K562 (cell line): ENCODE results near the gene MBNL2. TPM values are rescaled to one million over a fixed set of nuclear protein-coding genes. Genes with fewer than 3 reads are reported as not detected.

ENCODE experiments used
- ATAC-seq: fragments of 200-7000 bp; cut with Tn5 transposase; 3 replicates; pipeline ENCODE4 v1.9.1; 2020; ENCODE audit warnings: moderate library complexity
- BruUV-seq: library from RNA; stranded (reverse); fragments of 400-500 nt; replicated peaks from 2 replicates; lab custom pipeline; 2021; lab: Mats Ljungman, UMichigan
- CTCF ChIA-PET: fragments of 300-600 bp; formaldehyde crosslinking; extraction: SDS; loops from one replicate; lab custom pipeline; 2021; ENCODE audit warnings: low intra/inter-chr PET ratio; lab: Yijun Ruan, JAX
- POLR2A ChIA-PET: fragments of 300-600, 350-650 bp; sonication (Branson Sonifier 250); formaldehyde crosslinking; extraction: SDS; loops from one replicate; lab custom pipeline; 2021; ENCODE audit warnings: antibody characterized with exemption, inconsistent platforms; lab: Yijun Ruan, JAX
- DNase-seq, 4 experiments: peaks; one replicate each; pipeline versions ENCODE4 v3.0.0 to v3.0.0-alpha.2; 2011 to 2018; ENCODE audit warnings: low spot score in 3 of 4, mixed read lengths in 3 of 4; ENCODE audit errors: extremely low read depth in 1 of 4
- FAIRE-seq: peaks from 2 replicates; lab custom pipeline; 2011; peaks lifted over from hg19 to GRCh38; lab: Jason Lieb, UNC
- H2AFZ ChIP-seq: 2 replicates; pipeline ENCODE4 v1.6.0; 2011; ENCODE audit warnings: low read depth, low read length, control low read depth, inconsistent platforms
- H3K27ac ChIP-seq: fragments of 200-600 bp; 3 replicates; pipeline ENCODE4 v1.8.0; 2011; ENCODE audit warnings: low read depth, mild to moderate bottlenecking, control low read depth, inconsistent platforms, low read length, moderate library complexity, mixed read lengths; ENCODE audit errors: extremely low read depth
- H3K27me3 ChIP-seq, 2 experiments: fragments of 300-600 bp in 1 of 2; 2 replicates in 1 of 2; 3 replicates in 1 of 2; pipeline versions ENCODE4 v1.6.0 to v1.8.0; 2011; ENCODE audit warnings: inconsistent platforms in 2 of 2, low read length in 2 of 2, mild to moderate bottlenecking in 1 of 2, mixed read lengths in 1 of 2, moderate library complexity in 1 of 2; ENCODE audit not compliant: control insufficient read depth in 2 of 2, insufficient read depth in 2 of 2
- H3K36me3 ChIP-seq: fragments of 300-600 bp; 3 replicates; pipeline ENCODE4 v1.8.0; 2011; ENCODE audit warnings: mild to moderate bottlenecking, low read length, inconsistent platforms; ENCODE audit not compliant: control insufficient read depth, insufficient read depth
- H3K4me1 ChIP-seq, 2 experiments: fragments of 200-600 bp in 1 of 2; replicated peaks in 1 of 2; 2 replicates in 1 of 2; 3 replicates in 1 of 2; pipeline versions ENCODE4 v1.5.1 to v1.8.0; 2011; ENCODE audit warnings: inconsistent platforms in 2 of 2, low read length in 2 of 2, mild to moderate bottlenecking in 1 of 2, mixed read lengths in 1 of 2, moderate library complexity in 1 of 2; ENCODE audit not compliant: control insufficient read depth in 2 of 2, insufficient read depth in 2 of 2
- H3K4me2 ChIP-seq: 2 replicates; pipeline ENCODE4 v1.6.1; 2011; ENCODE audit warnings: low read length, control low read depth, inconsistent platforms, mixed read lengths; ENCODE audit not compliant: insufficient read depth
- H3K4me3 ChIP-seq: fragments of 200-600 bp; sonication (generic), shearing (Covaris generic); 2 replicates; pipeline ENCODE4 v1.5.1; 2016; ENCODE audit warnings: control low read depth, inconsistent platforms
- H3K79me2 ChIP-seq: fragments of 200-600 bp; 3 replicates; pipeline ENCODE4 v1.8.0; 2011; ENCODE audit warnings: low read length, inconsistent platforms; ENCODE audit not compliant: control insufficient read depth, insufficient read depth
- H3K9ac ChIP-seq, 2 experiments: 2 replicates each; pipeline versions ENCODE4 v1.6.0 to v1.6.1; 2011; ENCODE audit warnings: low read depth in 2 of 2, low read length in 2 of 2, control low read depth in 1 of 2, inconsistent platforms in 1 of 2, mild to moderate bottlenecking in 1 of 2, mixed read lengths in 1 of 2; ENCODE audit not compliant: insufficient read depth in 1 of 2
- H3K9me1 ChIP-seq: one replicate; pipeline ENCODE4 v1.6.0; 2011; ENCODE audit warnings: inconsistent platforms, mild to moderate bottlenecking, low read length, moderate library complexity; ENCODE audit not compliant: control insufficient read depth, insufficient read depth
- H3K9me3 ChIP-seq: replicated peaks from 2 replicates; pipeline ENCODE4 v1.5.1; 2011; ENCODE audit warnings: low read depth, low read length, inconsistent platforms; ENCODE audit not compliant: control insufficient read depth, insufficient read depth
- H4K20me1 ChIP-seq: replicated peaks from 2 replicates; pipeline ENCODE4 v1.6.1; 2011; ENCODE audit warnings: low read length, inconsistent platforms, mixed read lengths; ENCODE audit not compliant: control insufficient read depth, insufficient read depth
- BHLHE40 ChIP-seq: IDR thresholded peaks from 2 replicates; pipeline ENCODE4 v1.6.1; 2011; ENCODE audit warnings: low read length, improper control_type of control experiment
- C11orf30 ChIP-seq: fragments of 450-650 bp; IDR thresholded peaks from 2 replicates; pipeline ENCODE4 v1.6.1; 2016; ENCODE audit warnings: low read depth, mild to moderate bottlenecking
- CHD1 ChIP-seq: fragments of 200-600 bp; sonication (generic); IDR thresholded peaks from one replicate; pipeline ENCODE4 v1.6.1; 2012; ENCODE audit warnings: mild to moderate bottlenecking, moderate library complexity, low read length, inconsistent platforms
- FOXK2 ChIP-seq, 2 experiments: fragments of 450-650 bp; IDR thresholded peaks in 1 of 2; conservative IDR thresholded peaks in 1 of 2; 2 replicates each; pipeline ENCODE4 v1.6.1; 2016; ENCODE audit warnings: low read depth in 2 of 2, mild to moderate bottlenecking in 1 of 2
- HEY1 ChIP-seq: fragments of 250-450 bp; sonication (Bioruptor Pico); IDR thresholded peaks from 2 replicates; pipeline ENCODE4 v1.5.0; 2020; ENCODE audit warnings: mild to moderate bottlenecking, moderate library complexity, borderline replicate concordance
- HLTF ChIP-seq: fragments of 450-650 bp; IDR thresholded peaks from 2 replicates; pipeline ENCODE4 v1.6.1; 2016
- HMG20B ChIP-seq: fragments of 250-450 bp; sonication (Bioruptor Pico); IDR thresholded peaks from 2 replicates; pipeline ENCODE4 v1.5.0; 2021; ENCODE audit warnings: mild to moderate bottlenecking
- KDM5B ChIP-seq: fragments of 200-600 bp; sonication (generic); IDR thresholded peaks from 2 replicates; pipeline ENCODE4 v1.6.1; 2012; ENCODE audit warnings: low read depth, mild to moderate bottlenecking, moderate library complexity, low read length, control low read depth, inconsistent platforms; ENCODE audit not compliant: insufficient replicate concordance
- NCOA4 ChIP-seq: fragments of 450-650 bp; IDR thresholded peaks from 2 replicates; pipeline ENCODE4 v1.6.1; 2018; ENCODE audit warnings: mild to moderate bottlenecking; ENCODE audit not compliant: partially characterized antibody
- NFIX ChIP-seq: fragments of 250-450 bp; sonication (Bioruptor Pico); IDR thresholded peaks from 2 replicates; pipeline ENCODE4 v1.4.0; 2020; ENCODE audit warnings: low read depth, mild to moderate bottlenecking, moderate library complexity
- PHTF2 ChIP-seq: fragments of 250-450 bp; sonication (Bioruptor Pico); IDR thresholded peaks from 2 replicates; pipeline ENCODE4 v1.5.0; 2021; ENCODE audit warnings: mild to moderate bottlenecking
- RFX1 ChIP-seq: fragments of 450-650 bp; IDR thresholded peaks from 2 replicates; pipeline ENCODE4 v1.6.1; 2016; ENCODE audit warnings: mild to moderate bottlenecking, moderate library complexity
- SPI1 ChIP-seq: IDR thresholded peaks from 2 replicates; pipeline ENCODE4 v1.6.1; 2011; ENCODE audit warnings: low read depth, low read length, control low read depth, borderline replicate concordance
- WHSC1 ChIP-seq: IDR thresholded peaks from one replicate; pipeline ENCODE4 v1.6.1; 2012; ENCODE audit warnings: low read length, control low read depth, inconsistent platforms
- ZNF24 ChIP-seq: fragments of 450-650 bp; IDR thresholded peaks from 2 replicates; pipeline ENCODE4 v1.6.1; 2016
- ZNF408 ChIP-seq: fragments of 250-450 bp; sonication (Bioruptor Pico); IDR thresholded peaks from 2 replicates; pipeline ENCODE4 v1.4.0; 2020; ENCODE audit warnings: low read depth, mild to moderate bottlenecking, moderate library complexity
- WGBS: fragments of 100-300 bp; shearing (Covaris generic); methylation state at CpG from one replicate; pipeline ENCODE4 v1.1.6; 2016; ENCODE audit warnings: low coverage, mixed read lengths; ENCODE audit not compliant: insufficient coverage; ENCODE audit errors: missing lambda C conversion rate; 5-methylcytosine and 5-hydroxymethylcytosine counted together
- in situ Hi-C: fragments of 300-500 bp; cut with MboI; formaldehyde crosslinking; loops from 4 replicates; pipeline ENCODE4 v1.15.0; 2018; ENCODE audit warnings: inconsistent platforms, mixed read lengths
- intact Hi-C: fragments of 100-400 bp; cut with micrococcal nuclease; formaldehyde crosslinking; loops from 2 replicates; pipeline ENCODE4 v1.14.2; 2022
- polyA plus RNA-seq, 8 experiments: library from polyadenylated mRNA; depleted of rRNA in 4 of 8; stranded (reverse) in 5 of 8; unstranded in 3 of 8; fragments of >200 nt; fragmentation: Nextera tagmentation in 2 of 8; fragmentation: Illumina TruSeq in 1 of 8; extraction: Ambion mirVana in 2 of 8; extraction: Trizol in 1 of 8; gene quantifications; 2 replicates each; pipeline versions ENCODE4 v1.2.1 to v1.2.3, GENCODE V29; 2011 to 2014; ENCODE audit warnings: inconsistent platforms in 1 of 8, missing spikeins in 1 of 8
- total RNA-seq, 7 experiments: library from RNA; depleted of rRNA in 6 of 7; stranded (reverse); fragments of >200 nt in 6 of 7; fragmentation: Illumina TruSeq in 2 of 7; extraction: Trizol in 2 of 7; gene quantifications; 2 replicates each; pipeline versions ENCODE4 v1.2.1 to v1.2.3, GENCODE V29; 2011 to 2021; ENCODE audit warnings: low replicate concordance in 1 of 7
- TF ChIP-seq, protein P1 (sequence below): IDR thresholded peaks from 3 replicates; pipeline ENCODE4 v1.6.1; 2011; ENCODE audit warnings: borderline replicate concordance, mild to moderate bottlenecking, moderate library complexity; ENCODE audit not compliant: insufficient read length; ENCODE audit errors: extremely low read depth
- TF ChIP-seq, protein P2 (sequence below): conservative IDR thresholded peaks from 2 replicates; pipeline ENCODE4 v1.6.1; 2011; ENCODE audit warnings: low read depth, mild to moderate bottlenecking, low read length; ENCODE audit not compliant: control insufficient read depth

The MBNL2 gene
- total and polyA plus RNA-seq, 9 of the 15 experiments (the other 6 are each of a cell fraction or from before 2014, with no cell fraction given), result 7.0 to 24.8 (median 13.8) TPM

DNA sequence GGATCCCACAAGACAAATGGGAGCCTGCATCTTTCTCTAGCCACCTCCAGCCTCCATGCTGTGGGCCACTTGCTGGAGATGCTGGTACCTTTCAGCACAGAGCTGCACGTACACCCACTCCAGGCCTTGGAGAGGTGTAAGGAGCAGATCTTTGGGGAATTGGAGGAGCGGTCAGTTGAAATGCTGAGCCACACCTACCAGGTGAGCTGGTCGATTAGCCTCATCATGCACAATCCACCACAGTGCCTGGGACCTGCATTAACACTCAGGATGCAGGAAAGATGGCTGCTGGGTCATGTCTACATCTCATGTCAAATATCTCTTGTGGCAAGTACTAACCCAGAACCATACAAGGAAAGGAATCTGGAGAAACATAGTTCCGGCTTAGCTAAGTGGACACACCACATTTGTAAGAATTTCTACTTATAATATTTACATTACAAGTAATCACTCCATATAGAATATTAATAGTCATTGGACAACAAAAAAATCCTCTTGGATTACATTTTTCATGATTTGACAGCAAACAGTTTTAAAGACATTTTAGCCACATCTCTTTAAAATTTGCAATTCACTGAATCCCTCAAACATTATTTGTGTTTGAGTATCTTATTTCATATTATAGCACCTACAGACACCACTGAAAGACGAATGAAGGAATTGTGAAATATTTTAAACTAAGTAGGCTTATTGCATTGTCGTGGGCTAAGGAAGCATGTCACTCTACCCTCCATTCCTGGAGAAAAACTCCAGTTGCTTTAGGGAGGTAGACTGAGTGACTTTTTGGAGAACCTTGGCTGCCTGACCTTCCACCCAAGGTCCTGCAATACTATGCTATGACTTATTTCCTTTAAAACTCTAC, 21.8 kb upstream of the MBNL2 start:
- no peak for FAIRE-seq
- ATAC-seq, result no peak
- BruUV-seq, result no TSS peak
- Histone ChIP-seq H3K27ac (no peak overlapping the region), H3K36me3 (no peaks in the 10 kb centered on the region), H4K20me1 (no peaks in the 10 kb centered on the region), H2AFZ (no peak overlapping the region), H3K27me3 (no peaks in the 10 kb centered on the region), H3K4me1 (peaks cover 0 to 15% of the 10 kb centered on the region in 2 experiments; a peak in 2 of 5 replicates), H3K9me3 (no peaks in the 10 kb centered on the region), H3K4me3 (no peak overlapping the region), H3K9me1 (no peaks in the 10 kb centered on the region)
- ChIA-PET POLR2A (no interaction called here), CTCF (no interaction called here)
- in situ Hi-C loops (no loop called here), intact Hi-C loops (no loop called here)
- WGBS, result 56% methylated on average over 6 of the region's 6 CpGs
- TF ChIP-seq KDM5B, result no peak
- TF ChIP-seq WHSC1, result no peak
- no peak for TF ChIP-seq RFX1
- TF ChIP-seq NFIX, result no peak
- TF ChIP-seq, protein P1, sequence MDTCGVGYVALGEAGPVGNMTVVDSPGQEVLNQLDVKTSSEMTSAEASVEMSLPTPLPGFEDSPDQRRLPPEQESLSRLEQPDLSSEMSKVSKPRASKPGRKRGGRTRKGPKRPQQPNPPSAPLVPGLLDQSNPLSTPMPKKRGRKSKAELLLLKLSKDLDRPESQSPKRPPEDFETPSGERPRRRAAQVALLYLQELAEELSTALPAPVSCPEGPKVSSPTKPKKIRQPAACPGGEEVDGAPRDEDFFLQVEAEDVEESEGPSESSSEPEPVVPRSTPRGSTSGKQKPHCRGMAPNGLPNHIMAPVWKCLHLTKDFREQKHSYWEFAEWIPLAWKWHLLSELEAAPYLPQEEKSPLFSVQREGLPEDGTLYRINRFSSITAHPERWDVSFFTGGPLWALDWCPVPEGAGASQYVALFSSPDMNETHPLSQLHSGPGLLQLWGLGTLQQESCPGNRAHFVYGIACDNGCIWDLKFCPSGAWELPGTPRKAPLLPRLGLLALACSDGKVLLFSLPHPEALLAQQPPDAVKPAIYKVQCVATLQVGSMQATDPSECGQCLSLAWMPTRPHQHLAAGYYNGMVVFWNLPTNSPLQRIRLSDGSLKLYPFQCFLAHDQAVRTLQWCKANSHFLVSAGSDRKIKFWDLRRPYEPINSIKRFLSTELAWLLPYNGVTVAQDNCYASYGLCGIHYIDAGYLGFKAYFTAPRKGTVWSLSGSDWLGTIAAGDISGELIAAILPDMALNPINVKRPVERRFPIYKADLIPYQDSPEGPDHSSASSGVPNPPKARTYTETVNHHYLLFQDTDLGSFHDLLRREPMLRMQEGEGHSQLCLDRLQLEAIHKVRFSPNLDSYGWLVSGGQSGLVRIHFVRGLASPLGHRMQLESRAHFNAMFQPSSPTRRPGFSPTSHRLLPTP, result no peak
- TF ChIP-seq BHLHE40, result no peak
- TF ChIP-seq ZNF24, result no peak
- TF ChIP-seq FOXK2 (conservative IDR thresholded peaks at IDR 0.05 in 1 of 2, IDR thresholded peaks at IDR 0.05 in 1 of 2; ENCODE audit: low read depth in 2 of 2), result no peak
- TF ChIP-seq, protein P2, sequence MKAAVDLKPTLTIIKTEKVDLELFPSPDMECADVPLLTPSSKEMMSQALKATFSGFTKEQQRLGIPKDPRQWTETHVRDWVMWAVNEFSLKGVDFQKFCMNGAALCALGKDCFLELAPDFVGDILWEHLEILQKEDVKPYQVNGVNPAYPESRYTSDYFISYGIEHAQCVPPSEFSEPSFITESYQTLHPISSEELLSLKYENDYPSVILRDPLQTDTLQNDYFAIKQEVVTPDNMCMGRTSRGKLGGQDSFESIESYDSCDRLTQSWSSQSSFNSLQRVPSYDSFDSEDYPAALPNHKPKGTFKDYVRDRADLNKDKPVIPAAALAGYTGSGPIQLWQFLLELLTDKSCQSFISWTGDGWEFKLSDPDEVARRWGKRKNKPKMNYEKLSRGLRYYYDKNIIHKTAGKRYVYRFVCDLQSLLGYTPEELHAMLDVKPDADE, result no peak
- TF ChIP-seq HLTF, result no peak
- no peak for TF ChIP-seq CHD1
- no peak for TF ChIP-seq C11orf30
- TF ChIP-seq HMG20B (CRISPR knock-in tag), result no peak
- no peak for TF ChIP-seq ZNF408 (CRISPR knock-in tag)
- TF ChIP-seq HEY1 (CRISPR knock-in tag), result no peak
- no peak for TF ChIP-seq SPI1
- TF ChIP-seq PHTF2, result no peak
- no peak for TF ChIP-seq NCOA4
- TF ChIP-seq, all 486 proteins: peak for 0
- no peak overlapping the region for H3K4me2 ChIP-seq
- no peak overlapping the region for H3K9ac ChIP-seq
- DNase-seq, result no peak
- no peaks in the 10 kb centered on the region for H3K79me2 ChIP-seq
